ENCODE data around the gene REEP1. TPM values are rescaled to one million over a fixed set of nuclear protein-coding genes. Genes with fewer than 3 reads are reported as not detected.

REEP1 gene
- total and polyA plus RNA-seq, 2 of the 8 experiments (the other 6 are each of a cell fraction or from before 2014, with no cell fraction given): 0.74 to 1.5 TPM

DNA sequence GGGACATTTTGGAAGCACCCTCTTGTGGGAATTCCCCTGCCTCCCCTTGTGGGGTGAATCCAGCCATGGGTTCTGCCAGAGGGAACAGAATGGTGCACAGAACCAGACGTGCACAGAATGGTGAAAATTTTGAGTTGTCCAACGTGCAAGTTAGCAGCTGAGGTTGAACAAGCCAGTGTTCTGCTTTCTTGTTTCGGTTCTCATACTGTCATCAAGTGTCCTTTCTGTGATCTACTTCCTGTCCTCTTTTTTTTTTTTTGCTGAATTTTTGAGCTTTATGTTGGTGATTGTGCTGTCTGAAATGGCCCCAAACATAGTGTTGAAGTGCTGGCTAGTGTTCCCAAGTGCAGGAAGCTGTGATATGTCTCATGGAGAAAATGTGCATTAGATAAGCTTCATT, 21.5 kb upstream of the REEP1 start (continued):
- TF ChIP-seq CTBP2 (IDR thresholded peaks at IDR 0.05; ENCODE audit: borderline replicate concordance, insufficient read depth, insufficient read length, low read length) (no peak), RFX5 (IDR thresholded peaks at IDR 0.05; ENCODE audit: borderline replicate concordance, low read depth, low read length) (no peak), EZH2 (IDR thresholded peaks at IDR 0.05; ENCODE audit: low read depth, low read length, severe bottlenecking) (no peak), TAF7 (optimal IDR thresholded peaks at IDR 0.05; ENCODE audit: borderline replicate concordance, low read depth, low read length) (no peak), SP2 (IDR thresholded peaks at IDR 0.05; ENCODE audit: low read length) (no peak), POLR2AphosphoS5 (IDR thresholded peaks at IDR 0.05; ENCODE audit: low read depth, low read length) (no peak)

All from H1 (cell line).